T-helper 9 cell (primary cell): Measurements from ENCODE around the gene ESR2.
"Not testable (repeated sequence)": the region's sequence is repeated elsewhere in the genome, so short reads cannot be mapped to it uniquely, and the experiment has no call there.

Experiments
- DNase-seq: peaks from one replicate; pipeline ENCODE4 v3.0.0-alpha.2; 2020

ESR2 gene

GRCh38 chr14:64220056-64220455 lies 74.1 kb downstream of the ESR2 start:
- no peak for DNase-seq

- no peak for DNase-seq
Observed at GRCh38 chr14:64218344-64219240, 75.6 kb downstream of the ESR2 start.

- DNase-seq, result no peak
Observed at GRCh38 chr14:64217834-64218233, 76.3 kb downstream of the ESR2 start.

GRCh38 chr14:64217308-64217707 lies 76.9 kb downstream of the ESR2 start:
- no peak for DNase-seq

- DNase-seq, result no peak
Observed at GRCh38 chr14:64215978-64216377, 78.2 kb downstream of the ESR2 start.

- DNase-seq, result no peak
Observed at GRCh38 chr14:64215274-64215673, 78.9 kb downstream of the ESR2 start.

- no peak for DNase-seq
Observed at GRCh38 chr14:64213853-64214570, 80.2 kb downstream of the ESR2 start.

GRCh38 chr14:64213086-64213485 lies 81.1 kb downstream of the ESR2 start:
- no peak for DNase-seq

GRCh38 chr14:64212666-64213065 lies 81.5 kb downstream of the ESR2 start:
- DNase-seq, result no peak

GRCh38 chr14:64210912-64211311 lies 83.3 kb downstream of the ESR2 start:
- not testable (repeated sequence) for DNase-seq

GRCh38 chr14:64210216-64210615 lies 84.0 kb downstream of the ESR2 start:
- no peak for DNase-seq

- no peak for DNase-seq
Observed at GRCh38 chr14:64209444-64210131, 84.6 kb downstream of the ESR2 start.

- DNase-seq, result no peak
Observed at GRCh38 chr14:64208981-64209380, 85.2 kb downstream of the ESR2 start.

- no peak for DNase-seq
Observed at GRCh38 chr14:64208261-64208660, 85.9 kb downstream of the ESR2 start.

GRCh38 chr14:64203366-64204006 lies 90.7 kb downstream of the ESR2 start:
- no peak for DNase-seq

GRCh38 chr14:64202716-64203115 lies 91.5 kb downstream of the ESR2 start:
- no peak for DNase-seq

GRCh38 chr14:64201921-64202545 lies 92.1 kb downstream of the ESR2 start:
- no peak for DNase-seq

- no peak for DNase-seq
Observed at GRCh38 chr14:64201296-64201695, 92.9 kb downstream of the ESR2 start.

- no peak for DNase-seq
Observed at GRCh38 chr14:64200170-64200569, 94.0 kb downstream of the ESR2 start.

GRCh38 chr14:64198486-64198885 lies 95.7 kb downstream of the ESR2 start:
- DNase-seq, result no peak

- no peak for DNase-seq
Observed at GRCh38 chr14:64197996-64198395, 96.2 kb downstream of the ESR2 start.

- DNase-seq, result no peak
Observed at GRCh38 chr14:64196814-64197411, 97.3 kb downstream of the ESR2 start.
